Body of pancreas (tissue), 4 donors: ENCODE data around the gene VWA5B1.

ENCODE experiments used
- POLR2A ChIP-seq, 3 donors: fragments of 450-650 bp; IDR thresholded peaks; one replicate each; pipeline ENCODE4 v1.6.1; 2016; ENCODE audit warnings: antibody characterized with exemption in 3 of 3, mild to moderate bottlenecking in 2 of 3
- TF ChIP-seq, protein P1 (sequence below), 7 experiments: fragments of 450-650 bp in 4 of 7; fragments of 200-600 bp in 3 of 7; sonication (generic) in 3 of 7; IDR thresholded peaks; one replicate each; pipeline ENCODE4 v1.5.1; 2016 to 2019; ENCODE audit warnings: antibody characterized with exemption in 7 of 7

GRCh38 chr1:20342294-20343148 lies 51.8 kb downstream of the VWA5B1 start:
- TF ChIP-seq POLR2A (IDR thresholded peaks at IDR 0.05): no peak
- TF ChIP-seq, protein P1, sequence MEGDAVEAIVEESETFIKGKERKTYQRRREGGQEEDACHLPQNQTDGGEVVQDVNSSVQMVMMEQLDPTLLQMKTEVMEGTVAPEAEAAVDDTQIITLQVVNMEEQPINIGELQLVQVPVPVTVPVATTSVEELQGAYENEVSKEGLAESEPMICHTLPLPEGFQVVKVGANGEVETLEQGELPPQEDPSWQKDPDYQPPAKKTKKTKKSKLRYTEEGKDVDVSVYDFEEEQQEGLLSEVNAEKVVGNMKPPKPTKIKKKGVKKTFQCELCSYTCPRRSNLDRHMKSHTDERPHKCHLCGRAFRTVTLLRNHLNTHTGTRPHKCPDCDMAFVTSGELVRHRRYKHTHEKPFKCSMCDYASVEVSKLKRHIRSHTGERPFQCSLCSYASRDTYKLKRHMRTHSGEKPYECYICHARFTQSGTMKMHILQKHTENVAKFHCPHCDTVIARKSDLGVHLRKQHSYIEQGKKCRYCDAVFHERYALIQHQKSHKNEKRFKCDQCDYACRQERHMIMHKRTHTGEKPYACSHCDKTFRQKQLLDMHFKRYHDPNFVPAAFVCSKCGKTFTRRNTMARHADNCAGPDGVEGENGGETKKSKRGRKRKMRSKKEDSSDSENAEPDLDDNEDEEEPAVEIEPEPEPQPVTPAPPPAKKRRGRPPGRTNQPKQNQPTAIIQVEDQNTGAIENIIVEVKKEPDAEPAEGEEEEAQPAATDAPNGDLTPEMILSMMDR (IDR thresholded peaks at IDR 0.05): no peak
